C4-2B (cell line): ENCODE measurements around the gene TSPAN10.

Experiments
- CTCF ChIP-seq: fragments of 450-650 bp; conservative IDR thresholded peaks from 2 replicates; pipeline ENCODE4 v1.5.1; 2017; ENCODE audit warnings: mild to moderate bottlenecking
- ZFX ChIP-seq: fragments of 450-650 bp; IDR thresholded peaks from 2 replicates; pipeline ENCODE4 v1.6.1; 2017

- TF ChIP-seq CTCF (no peak), ZFX (no peak)
Observed at GRCh38 chr17:81696218-81696941, 59.4 kb downstream of the TSPAN10 start.
